ENCODE results near the gene PRRT2. TPM values are rescaled to one million over a fixed set of nuclear protein-coding genes. Genes with fewer than 3 reads are reported as not detected.

The PRRT2 gene
- total and polyA plus RNA-seq, 2 experiments from 2014 or later: 13.3 to 16.6 TPM

GRCh38 chr16:29824589-29825144, 12.7 kb downstream of the PRRT2 start (continued):
- TF ChIP-seq ZNF462 (CRISPR knock-in tag; IDR thresholded peaks at IDR 0.05): no peak
- TF ChIP-seq EZH2phosphoT487 (IDR thresholded peaks at IDR 0.05; ENCODE audit: unreplicated experiment): no peak
- no peak for TF ChIP-seq NANOG (IDR thresholded peaks at IDR 0.05; ENCODE audit: borderline replicate concordance)
- TF ChIP-seq CREB1 (CRISPR knock-in tag; IDR thresholded peaks at IDR 0.05; ENCODE audit: low read depth): no peak
- no peak for TF ChIP-seq CTCF (conservative IDR thresholded peaks at IDR 0.05; ENCODE audit: low read depth in 2 of 2)
- no peak for TF ChIP-seq ZNF331 (CRISPR knock-in tag; IDR thresholded peaks at IDR 0.05; ENCODE audit: low read depth)

Data from GM23338 (cell line).